ENCODE measurements around the gene LINGO1.

LINGO1 gene

GRCh38 chr15:77617476-77618230 is 15.1 kb downstream of the LINGO1 start:
- no peak for DNase-seq (ENCODE audit: low spot score)

GRCh38 chr15:77616072-77616471 is 16.6 kb downstream of the LINGO1 start:
- DNase-seq (ENCODE audit: low spot score) = no peak

- no peak for DNase-seq (ENCODE audit: low spot score)
Observed at GRCh38 chr15:77615472-77615871, 17.2 kb downstream of the LINGO1 start.

GRCh38 chr15:77614251-77614806 is 18.4 kb downstream of the LINGO1 start:
- DNase-seq (ENCODE audit: low spot score) = no peak

GRCh38 chr15:77613814-77614213 is 18.9 kb downstream of the LINGO1 start:
- DNase-seq (ENCODE audit: low spot score) = no peak

GRCh38 chr15:77612958-77613601 is 19.6 kb downstream of the LINGO1 start:
- no peak for DNase-seq (ENCODE audit: low spot score)

- DNase-seq (ENCODE audit: low spot score) = no peak
Observed at GRCh38 chr15:77611767-77612166, 20.9 kb downstream of the LINGO1 start.

GRCh38 chr15:77610731-77611130 is 22.0 kb downstream of the LINGO1 start:
- no peak for DNase-seq (ENCODE audit: low spot score)

GRCh38 chr15:77609558-77609957 is 23.2 kb downstream of the LINGO1 start:
- no peak for DNase-seq (ENCODE audit: low spot score)

GRCh38 chr15:77608774-77609173 is 23.9 kb downstream of the LINGO1 start:
- no peak for DNase-seq (ENCODE audit: low spot score)

GRCh38 chr15:77607894-77608261 is 24.8 kb downstream of the LINGO1 start:
- peak; percentile 73 for DNase-seq (ENCODE audit: low spot score)

- peak; percentile 95 for DNase-seq (ENCODE audit: low spot score)
Observed at GRCh38 chr15:77607111-77607893, 25.4 kb downstream of the LINGO1 start.

- no peak for DNase-seq (ENCODE audit: low spot score)
Observed at GRCh38 chr15:77606142-77607034, 26.3 kb downstream of the LINGO1 start.

GRCh38 chr15:77605547-77605946 is 27.2 kb downstream of the LINGO1 start:
- DNase-seq (ENCODE audit: low spot score) = no peak

GRCh38 chr15:77604973-77605372 is 27.7 kb downstream of the LINGO1 start:
- DNase-seq (ENCODE audit: low spot score) = no peak

GRCh38 chr15:77603611-77604336 is 28.9 kb downstream of the LINGO1 start:
- DNase-seq (ENCODE audit: low spot score) = no peak

- no peak for DNase-seq (ENCODE audit: low spot score)
Observed at GRCh38 chr15:77602800-77603199, 29.9 kb downstream of the LINGO1 start.

GRCh38 chr15:77599899-77600298 is 32.8 kb downstream of the LINGO1 start:
- no peak for DNase-seq (ENCODE audit: low spot score)

GRCh38 chr15:77599357-77599756 is 33.4 kb downstream of the LINGO1 start:
- no peak for DNase-seq (ENCODE audit: low spot score)

- DNase-seq (ENCODE audit: low spot score) = no peak
Observed at GRCh38 chr15:77598644-77599043, 34.1 kb downstream of the LINGO1 start.

All from D341Med (cell line).